A673 (cell line): ENCODE measurements around the gene AGBL4.

ENCODE experiments used
- CTCF ChIP-seq: fragments of 300-800, 200-600 bp; sonication (generic); conservative IDR thresholded peaks from 2 replicates; pipeline ENCODE4 v1.5.1; 2017; ENCODE audit warnings: low read depth, mild to moderate bottlenecking, antibody characterized with exemption, low read length, moderate library complexity, mixed read lengths
- EZH2 ChIP-seq: fragments of 200-600 bp; sonication (generic); IDR thresholded peaks from 2 replicates; pipeline ENCODE4 v1.6.1; 2017; ENCODE audit warnings: borderline replicate concordance, low read depth, mild to moderate bottlenecking, mixed read lengths, antibody characterized with exemption, low read length; ENCODE audit not compliant: poor library complexity, severe bottlenecking

GRCh38 chr1:48495911-48496310, 1527.8 kb downstream of the AGBL4 start:
- TF ChIP-seq CTCF (no peak), EZH2 (no peak)
